ENCODE results near the gene AGAP1. TPM values are rescaled to one million over a fixed set of nuclear protein-coding genes. Genes with fewer than 3 reads are reported as not detected.

Gene AGAP1
- total RNA-seq, 1 donor: 10.8 TPM

DNA sequence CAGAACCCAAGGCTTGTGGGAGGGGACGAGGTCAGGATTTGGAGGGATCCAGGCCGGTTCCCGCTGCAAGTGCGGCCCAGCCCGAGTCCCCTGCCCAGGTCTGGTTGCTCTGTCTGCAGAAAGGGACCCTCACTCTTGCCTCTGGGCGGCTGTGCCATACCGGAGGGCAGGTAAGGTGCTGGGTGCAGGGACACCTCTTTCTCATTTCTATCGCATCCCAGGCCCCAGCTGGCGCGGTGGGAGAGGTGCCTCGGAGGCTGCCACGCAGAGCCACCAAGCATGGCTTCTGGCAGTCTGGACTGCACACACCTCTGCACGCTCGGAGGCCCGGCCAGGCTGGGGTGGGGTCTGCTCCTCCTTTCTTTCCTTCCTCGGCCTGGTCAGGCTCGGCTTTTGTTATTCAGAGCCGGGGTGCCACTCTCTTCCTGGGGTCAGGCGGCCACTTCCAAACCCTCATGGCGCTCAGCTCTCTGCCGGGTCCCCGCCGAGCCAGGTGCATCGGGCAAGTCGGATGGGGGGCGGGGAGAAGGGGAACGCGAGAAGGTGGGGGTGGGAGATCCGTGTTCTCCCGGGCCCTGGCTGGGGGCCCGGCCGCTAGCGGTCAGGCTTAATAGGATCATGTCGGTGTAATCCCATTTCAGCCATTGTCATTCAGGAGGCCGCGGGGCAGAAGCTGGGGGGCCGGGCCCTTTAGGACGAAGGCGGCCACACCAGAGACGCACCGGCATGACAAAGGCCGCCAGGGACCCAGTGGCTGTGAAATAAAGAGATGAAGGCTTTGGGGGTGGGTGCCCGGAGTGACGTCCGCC lies 665.3 kb downstream of the AGAP1 start:
- no peak overlapping the region for H3K4me3 ChIP-seq (ENCODE audit: low read depth, low read length)
- TF ChIP-seq CTCF (IDR thresholded peaks at IDR 0.05; ENCODE audit: insufficient read depth, low read depth, low read length): no peak
- no peak for DNase-seq (ENCODE audit: low read depth)

- H3K4me3 ChIP-seq (ENCODE audit: low read depth, low read length): no peak overlapping the region
- no peak for DNase-seq (ENCODE audit: low read depth)
- no peak for TF ChIP-seq CTCF (IDR thresholded peaks at IDR 0.05; ENCODE audit: insufficient read depth, low read depth, low read length)
These were observed 665.9 kb downstream of the AGAP1 start for GRCh38 chr2:236159778-236160170.

GRCh38 chr2:236160366-236161081 lies 666.7 kb downstream of the AGAP1 start:
- no peak overlapping the region for H3K4me3 ChIP-seq (ENCODE audit: low read depth, low read length)
- TF ChIP-seq CTCF (IDR thresholded peaks at IDR 0.05; ENCODE audit: insufficient read depth, low read depth, low read length): no peak
- DNase-seq (ENCODE audit: low read depth): no peak

- TF ChIP-seq CTCF (IDR thresholded peaks at IDR 0.05; ENCODE audit: insufficient read depth, low read depth, low read length): no peak
- no peak for DNase-seq (ENCODE audit: low read depth)
- H3K4me3 ChIP-seq (ENCODE audit: low read depth, low read length): no peak overlapping the region
These were observed 667.2 kb downstream of the AGAP1 start for GRCh38 chr2:236161082-236161462.

DNA sequence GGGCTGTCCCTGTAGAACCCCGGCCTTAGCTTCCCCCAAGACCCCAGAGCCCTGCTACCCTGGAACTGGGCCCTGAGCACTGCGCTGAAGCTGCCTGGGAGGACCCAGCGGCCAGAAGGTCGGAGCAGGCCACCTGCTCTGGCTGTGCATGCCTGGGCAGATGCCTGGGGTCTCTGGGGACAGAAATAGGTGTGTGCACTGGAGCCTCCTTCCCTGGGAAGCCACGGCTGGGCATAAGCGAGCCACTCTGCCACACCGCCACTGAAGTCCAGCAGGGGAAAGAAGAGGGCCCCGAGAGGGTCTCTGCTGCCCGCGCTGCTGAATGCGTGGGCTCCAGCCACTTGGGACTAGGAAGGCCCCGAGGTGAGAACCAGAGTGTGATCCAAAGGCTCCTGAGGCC lies 667.7 kb downstream of the AGAP1 start:
- TF ChIP-seq CTCF (IDR thresholded peaks at IDR 0.05; ENCODE audit: insufficient read depth, low read depth, low read length): no peak
- DNase-seq (ENCODE audit: low read depth): no peak
- H3K4me3 ChIP-seq (ENCODE audit: low read depth, low read length): no peak overlapping the region

GRCh38 chr2:236162031-236162845 lies 668.4 kb downstream of the AGAP1 start:
- TF ChIP-seq CTCF (IDR thresholded peaks at IDR 0.05; ENCODE audit: insufficient read depth, low read depth, low read length): no peak
- no peak for DNase-seq (ENCODE audit: low read depth)
- no peak overlapping the region for H3K4me3 ChIP-seq (ENCODE audit: low read depth, low read length)

All from fibroblast of villous mesenchyme (primary cell).